ENCODE measurements around the gene NXPH4.

GRCh38 chr12:57234571-57235016 lies 18.0 kb downstream of the NXPH4 start:
- no peak for TF ChIP-seq CTCF (conservative IDR thresholded peaks at IDR 0.05)
- TF ChIP-seq EZH2 (IDR thresholded peaks at IDR 0.05; ENCODE audit: low read depth): no peak

Data from PC-9 (cell line).